ENCODE data around the gene SYNDIG1. TPM values are rescaled to one million over a fixed set of nuclear protein-coding genes. Genes with fewer than 3 reads are reported as not detected.

SYNDIG1 gene
- total RNA-seq, 4 donors from 2014 or later: 0.27 to 0.32 TPM; not detected in 2

DNA sequence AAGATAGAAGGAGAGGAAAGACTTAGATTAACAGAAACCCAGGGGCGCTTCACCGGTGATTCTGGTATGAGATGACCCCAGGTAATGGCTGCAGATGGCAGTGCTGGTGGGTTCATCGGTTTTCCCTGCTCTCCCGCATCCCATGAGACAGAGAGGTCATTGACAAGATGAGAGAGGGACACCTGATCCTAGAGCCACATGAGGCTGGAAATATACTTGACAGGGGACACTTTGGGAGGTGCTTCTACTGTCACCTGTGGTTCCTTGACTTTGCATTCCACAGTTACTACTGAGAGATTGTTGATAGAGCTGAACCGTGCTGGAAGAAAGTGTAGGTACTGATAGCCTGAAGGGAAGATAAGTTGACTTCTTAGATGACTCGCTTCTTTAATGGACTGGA lies 74.3 kb downstream of the SYNDIG1 start:
- Histone ChIP-seq H3K27me3 (no peaks in the 10 kb centered on the region), H3K4me1 (no peaks in the 10 kb centered on the region), H3K9me3 (peaks cover 0 to 4% of the 10 kb centered on the region in 2 donors), H3K36me3 (no peaks in the 10 kb centered on the region), H3K27ac (no peak overlapping the region), H3K4me3 (no peak overlapping the region)
- no peak for DNase-seq
- no peak for TF ChIP-seq POLR2AphosphoS5 (IDR thresholded peaks at IDR 0.05)
- no peak for TF ChIP-seq EP300 (IDR thresholded peaks at IDR 0.05; ENCODE audit: low read depth)
- no peak for TF ChIP-seq POLR2A (IDR thresholded peaks at IDR 0.05)
- TF ChIP-seq, protein P1, sequence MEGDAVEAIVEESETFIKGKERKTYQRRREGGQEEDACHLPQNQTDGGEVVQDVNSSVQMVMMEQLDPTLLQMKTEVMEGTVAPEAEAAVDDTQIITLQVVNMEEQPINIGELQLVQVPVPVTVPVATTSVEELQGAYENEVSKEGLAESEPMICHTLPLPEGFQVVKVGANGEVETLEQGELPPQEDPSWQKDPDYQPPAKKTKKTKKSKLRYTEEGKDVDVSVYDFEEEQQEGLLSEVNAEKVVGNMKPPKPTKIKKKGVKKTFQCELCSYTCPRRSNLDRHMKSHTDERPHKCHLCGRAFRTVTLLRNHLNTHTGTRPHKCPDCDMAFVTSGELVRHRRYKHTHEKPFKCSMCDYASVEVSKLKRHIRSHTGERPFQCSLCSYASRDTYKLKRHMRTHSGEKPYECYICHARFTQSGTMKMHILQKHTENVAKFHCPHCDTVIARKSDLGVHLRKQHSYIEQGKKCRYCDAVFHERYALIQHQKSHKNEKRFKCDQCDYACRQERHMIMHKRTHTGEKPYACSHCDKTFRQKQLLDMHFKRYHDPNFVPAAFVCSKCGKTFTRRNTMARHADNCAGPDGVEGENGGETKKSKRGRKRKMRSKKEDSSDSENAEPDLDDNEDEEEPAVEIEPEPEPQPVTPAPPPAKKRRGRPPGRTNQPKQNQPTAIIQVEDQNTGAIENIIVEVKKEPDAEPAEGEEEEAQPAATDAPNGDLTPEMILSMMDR (IDR thresholded peaks at IDR 0.05): no peak
- in situ Hi-C loops (cut with MboI; ENCODE audit: low pct_ligation_motif_present in 1 of 4, low pct_unique_long_range_greater_than_20kb in 1 of 4, low sequenced_read_pairs in 3 of 4) (no loop called here), intact Hi-C loops (cut with DNase I; ENCODE audit: low total_unique reads) (no loop called here)
- 89% methylated on average over 4 to 6 of the region's 6 CpGs for WGBS, 2 donors (ENCODE audit: low coverage in 1 of 2)

DNA sequence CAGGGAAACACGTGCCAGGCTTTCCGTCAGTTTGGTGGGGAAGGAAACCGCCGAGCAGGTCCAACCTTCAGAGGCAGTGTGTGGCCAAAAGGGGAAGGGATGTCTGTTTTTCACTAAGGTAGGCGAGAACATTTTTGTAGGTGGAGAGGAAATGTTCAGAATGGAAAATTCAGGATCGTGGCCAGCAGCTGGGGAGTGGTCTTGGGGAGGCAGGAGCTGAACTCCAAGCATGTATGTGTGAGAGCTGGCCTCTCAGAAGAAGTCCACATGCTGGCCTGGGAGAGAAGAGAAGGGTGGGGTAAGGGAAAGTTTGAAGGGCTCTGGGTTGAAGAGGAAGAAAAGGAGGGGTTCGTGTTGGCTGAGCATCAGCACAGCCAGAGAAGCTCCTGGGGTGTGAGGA lies 74.9 kb downstream of the SYNDIG1 start:
- Histone ChIP-seq H3K4me1 (no peaks in the 10 kb centered on the region), H3K36me3 (no peaks in the 10 kb centered on the region), H3K27ac (no peak overlapping the region), H3K4me3 (no peak overlapping the region), H3K9me3 (peaks cover 0 to 4% of the 10 kb centered on the region in 2 donors), H3K27me3 (no peaks in the 10 kb centered on the region)
- DNase-seq: no peak
- TF ChIP-seq EP300 (IDR thresholded peaks at IDR 0.05; ENCODE audit: low read depth): no peak
- TF ChIP-seq, protein P1 (IDR thresholded peaks at IDR 0.05): no peak
- no peak for TF ChIP-seq POLR2AphosphoS5 (IDR thresholded peaks at IDR 0.05)
- TF ChIP-seq POLR2A (IDR thresholded peaks at IDR 0.05): no peak
- 33 to 74% methylated on average over 2 to 7 of the region's 7 CpGs for WGBS, 2 donors (ENCODE audit: low coverage in 1 of 2)
- intact Hi-C loops (cut with DNase I; ENCODE audit: low total_unique reads): no loop called here
- in situ Hi-C loops (cut with MboI; ENCODE audit: low pct_ligation_motif_present in 1 of 4, low pct_unique_long_range_greater_than_20kb in 1 of 4, low sequenced_read_pairs in 3 of 4): no loop called here

DNA sequence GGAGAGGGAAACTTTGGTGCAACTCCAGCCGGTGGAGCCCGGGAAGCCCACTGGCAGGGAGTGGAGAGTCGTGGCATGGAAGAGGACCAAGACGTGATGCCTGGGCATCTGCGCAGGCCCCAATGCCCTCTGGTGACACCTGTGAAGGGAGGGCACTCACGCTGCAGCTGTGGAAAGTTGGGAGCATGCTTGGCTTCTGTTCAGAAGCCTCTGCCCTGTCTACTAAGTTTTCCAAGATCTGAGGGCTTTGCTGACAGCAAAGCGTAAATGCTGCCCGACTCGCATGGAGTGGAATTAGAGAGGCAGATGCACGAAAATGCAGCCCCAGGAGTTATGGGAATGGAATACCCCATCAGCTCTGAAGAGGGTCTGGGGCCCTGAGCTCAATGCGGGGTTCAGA lies 75.7 kb downstream of the SYNDIG1 start:
- in situ Hi-C loops (cut with MboI; ENCODE audit: low pct_ligation_motif_present in 1 of 4, low pct_unique_long_range_greater_than_20kb in 1 of 4, low sequenced_read_pairs in 3 of 4): no loop called here
- WGBS, 2 donors (ENCODE audit: low coverage in 1 of 2): 84 to 89% methylated on average over 3 to 11 of the region's 11 CpGs

DNA sequence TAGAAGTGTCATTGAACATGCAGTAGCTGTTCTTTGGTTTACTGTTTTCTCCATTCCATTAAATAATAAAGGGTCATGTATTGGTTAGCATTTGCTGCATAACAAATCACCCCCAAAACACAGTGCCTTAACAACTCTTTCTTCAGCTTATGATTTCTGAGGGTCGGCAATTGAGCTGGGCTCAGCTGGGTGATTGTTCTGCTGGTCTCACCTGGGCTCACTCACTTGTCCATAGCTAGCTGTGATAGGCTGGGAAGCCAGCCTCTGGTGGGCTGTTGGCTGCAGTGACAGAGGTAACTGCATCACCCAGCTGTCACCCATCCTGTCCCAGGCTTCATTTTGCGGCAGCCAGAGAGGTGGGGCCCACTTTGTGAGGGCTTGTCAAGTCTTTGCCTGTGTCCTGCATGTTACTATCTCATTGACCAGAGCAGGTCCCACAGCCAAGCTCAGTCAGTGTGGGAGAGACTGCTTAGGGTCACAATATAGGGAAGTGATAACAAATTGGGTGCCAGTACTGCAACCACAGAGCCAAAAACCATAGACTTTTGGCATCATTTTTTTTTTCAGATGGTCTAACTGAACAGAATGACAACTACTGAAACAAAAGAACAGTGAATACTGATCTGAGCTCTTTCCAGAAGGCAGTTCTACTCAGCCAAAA lies 76.9 kb downstream of the SYNDIG1 start:
- Histone ChIP-seq H3K4me1 (no peaks in the 10 kb centered on the region), H3K27ac (no peak overlapping the region), H3K27me3 (no peaks in the 10 kb centered on the region), H3K4me3 (no peak overlapping the region), H3K9me3 (no peaks in the 10 kb centered on the region), H3K36me3 (no peaks in the 10 kb centered on the region)
- in situ Hi-C loops (cut with MboI; ENCODE audit: low pct_ligation_motif_present in 1 of 4, low pct_unique_long_range_greater_than_20kb in 1 of 4, low sequenced_read_pairs in 3 of 4): no loop called here
- WGBS, 2 donors (ENCODE audit: low coverage in 1 of 2): 88% methylated on average over 2 of the region's 2 CpGs; no CpG with 5 or more reads in 1 of the 2 donors
- intact Hi-C loops (cut with DNase I; ENCODE audit: low total_unique reads): no loop called here
- no peak for DNase-seq
- no peak for TF ChIP-seq EP300 (IDR thresholded peaks at IDR 0.05; ENCODE audit: low read depth)
- TF ChIP-seq, protein P1 (IDR thresholded peaks at IDR 0.05): no peak
- no peak for TF ChIP-seq POLR2A (IDR thresholded peaks at IDR 0.05)
- TF ChIP-seq POLR2AphosphoS5 (IDR thresholded peaks at IDR 0.05): no peak

More for the DNA sequence above, 75.7 kb downstream of the SYNDIG1 start:
- no peak for DNase-seq
- H3K36me3 ChIP-seq: no peaks in the 10 kb centered on the region
- intact Hi-C loops (cut with DNase I; ENCODE audit: low total_unique reads): no loop called here
- TF ChIP-seq, protein P1 (IDR thresholded peaks at IDR 0.05): no peak
- TF ChIP-seq POLR2AphosphoS5 (IDR thresholded peaks at IDR 0.05): no peak
- TF ChIP-seq POLR2A (IDR thresholded peaks at IDR 0.05): no peak
- TF ChIP-seq EP300 (IDR thresholded peaks at IDR 0.05; ENCODE audit: low read depth): no peak
- no peaks in the 10 kb centered on the region for H3K27me3 ChIP-seq
- H3K4me3 ChIP-seq: no peak overlapping the region
- no peaks in the 10 kb centered on the region for H3K4me1 ChIP-seq
- no peak overlapping the region for H3K27ac ChIP-seq
- H3K9me3 ChIP-seq: peaks cover 0 to 4% of the 10 kb centered on the region in 2 donors

Measured in transverse colon (tissue), 4 donors.